DND-41 (cell line): ENCODE measurements around the gene CCDC74B.

Experiments used
- EZH2 ChIP-seq: IDR thresholded peaks from 3 replicates; pipeline ENCODE4 v1.6.1; 2012; ENCODE audit warnings: borderline replicate concordance, low read depth, mild to moderate bottlenecking, moderate library complexity, low read length, inconsistent platforms; ENCODE audit not compliant: severe bottlenecking
- TF ChIP-seq, protein P1 (sequence below): IDR thresholded peaks from 2 replicates; pipeline ENCODE4 v1.5.1; 2012; ENCODE audit warnings: borderline replicate concordance, low read length, moderate library complexity, mild to moderate bottlenecking; ENCODE audit not compliant: poor library complexity, severe bottlenecking; ENCODE audit errors: extremely low read depth

- TF ChIP-seq, protein P1, sequence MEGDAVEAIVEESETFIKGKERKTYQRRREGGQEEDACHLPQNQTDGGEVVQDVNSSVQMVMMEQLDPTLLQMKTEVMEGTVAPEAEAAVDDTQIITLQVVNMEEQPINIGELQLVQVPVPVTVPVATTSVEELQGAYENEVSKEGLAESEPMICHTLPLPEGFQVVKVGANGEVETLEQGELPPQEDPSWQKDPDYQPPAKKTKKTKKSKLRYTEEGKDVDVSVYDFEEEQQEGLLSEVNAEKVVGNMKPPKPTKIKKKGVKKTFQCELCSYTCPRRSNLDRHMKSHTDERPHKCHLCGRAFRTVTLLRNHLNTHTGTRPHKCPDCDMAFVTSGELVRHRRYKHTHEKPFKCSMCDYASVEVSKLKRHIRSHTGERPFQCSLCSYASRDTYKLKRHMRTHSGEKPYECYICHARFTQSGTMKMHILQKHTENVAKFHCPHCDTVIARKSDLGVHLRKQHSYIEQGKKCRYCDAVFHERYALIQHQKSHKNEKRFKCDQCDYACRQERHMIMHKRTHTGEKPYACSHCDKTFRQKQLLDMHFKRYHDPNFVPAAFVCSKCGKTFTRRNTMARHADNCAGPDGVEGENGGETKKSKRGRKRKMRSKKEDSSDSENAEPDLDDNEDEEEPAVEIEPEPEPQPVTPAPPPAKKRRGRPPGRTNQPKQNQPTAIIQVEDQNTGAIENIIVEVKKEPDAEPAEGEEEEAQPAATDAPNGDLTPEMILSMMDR: no peak
- no peak for TF ChIP-seq EZH2
These were observed 15.2 kb upstream of the CCDC74B start for GRCh38 chr2:130160131-130160530.
